NB4 (cell line): ENCODE data around the gene NUTM1.
"Not testable (repeated sequence)": the region's sequence is repeated elsewhere in the genome, so short reads cannot be mapped to it uniquely, and the experiment has no call there.

ENCODE experiments used
- TF ChIP-seq, protein P1 (sequence below): IDR thresholded peaks from one replicate; pipeline ENCODE4 v1.5.1; 2012; ENCODE audit warnings: low read depth, low read length
- TF ChIP-seq, protein P2 (sequence below): IDR thresholded peaks from 2 replicates; pipeline ENCODE4 v1.6.1; 2011; ENCODE audit warnings: low read depth, low read length

GRCh38 chr15:34389594-34390086, 46.5 kb downstream of the NUTM1 start:
- TF ChIP-seq, protein P1, sequence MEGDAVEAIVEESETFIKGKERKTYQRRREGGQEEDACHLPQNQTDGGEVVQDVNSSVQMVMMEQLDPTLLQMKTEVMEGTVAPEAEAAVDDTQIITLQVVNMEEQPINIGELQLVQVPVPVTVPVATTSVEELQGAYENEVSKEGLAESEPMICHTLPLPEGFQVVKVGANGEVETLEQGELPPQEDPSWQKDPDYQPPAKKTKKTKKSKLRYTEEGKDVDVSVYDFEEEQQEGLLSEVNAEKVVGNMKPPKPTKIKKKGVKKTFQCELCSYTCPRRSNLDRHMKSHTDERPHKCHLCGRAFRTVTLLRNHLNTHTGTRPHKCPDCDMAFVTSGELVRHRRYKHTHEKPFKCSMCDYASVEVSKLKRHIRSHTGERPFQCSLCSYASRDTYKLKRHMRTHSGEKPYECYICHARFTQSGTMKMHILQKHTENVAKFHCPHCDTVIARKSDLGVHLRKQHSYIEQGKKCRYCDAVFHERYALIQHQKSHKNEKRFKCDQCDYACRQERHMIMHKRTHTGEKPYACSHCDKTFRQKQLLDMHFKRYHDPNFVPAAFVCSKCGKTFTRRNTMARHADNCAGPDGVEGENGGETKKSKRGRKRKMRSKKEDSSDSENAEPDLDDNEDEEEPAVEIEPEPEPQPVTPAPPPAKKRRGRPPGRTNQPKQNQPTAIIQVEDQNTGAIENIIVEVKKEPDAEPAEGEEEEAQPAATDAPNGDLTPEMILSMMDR, result not testable (repeated sequence)
- TF ChIP-seq, protein P2, sequence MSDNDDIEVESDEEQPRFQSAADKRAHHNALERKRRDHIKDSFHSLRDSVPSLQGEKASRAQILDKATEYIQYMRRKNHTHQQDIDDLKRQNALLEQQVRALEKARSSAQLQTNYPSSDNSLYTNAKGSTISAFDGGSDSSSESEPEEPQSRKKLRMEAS, result not testable (repeated sequence)
